Stimulated activated CD8-positive, alpha-beta memory T cell treated with anti-CD3 and anti-CD28 coated beads, Interleukin-4, amount 100 ng/mL, for 4 hours (primary cell): ENCODE measurements around the gene NDST1.
"Not testable (repeated sequence)": the region's sequence is repeated elsewhere in the genome, so short reads cannot be mapped to it uniquely, and the experiment has no call there.

Source experiments
- DNase-seq, 2 donors: peaks; one replicate each; pipeline ENCODE4 v3.0.0-alpha.2; 2020; ENCODE audit warnings: low read depth in 2 of 2, low spot score in 1 of 2

Gene NDST1

GRCh38 chr5:150507474-150508276, at the start of gene NDST1:
TSS of gene NDST1 (plus strand) at chr5:150508131. CDS start at chr5:150521255, 13,124 bp downstream.
- DNase-seq, result no peak

- DNase-seq, result peak; percentile 69 to 84
Observed at GRCh38 chr5:150458802-150459557, 49.0 kb upstream of the NDST1 start.

- no peak for DNase-seq
Observed at GRCh38 chr5:150460781-150461180, 47.1 kb upstream of the NDST1 start.

GRCh38 chr5:150461231-150461630, 46.7 kb upstream of the NDST1 start:
- DNase-seq, result no peak

GRCh38 chr5:150464554-150465012, 43.3 kb upstream of the NDST1 start:
- DNase-seq, result no peak

GRCh38 chr5:150465927-150466326, 42.0 kb upstream of the NDST1 start:
- no peak for DNase-seq

- DNase-seq, result no peak
Observed at GRCh38 chr5:150468206-150468605, 39.7 kb upstream of the NDST1 start.

GRCh38 chr5:150469718-150470469, 38.0 kb upstream of the NDST1 start:
- DNase-seq, result no peak

GRCh38 chr5:150473673-150474358, 34.1 kb upstream of the NDST1 start:
- no peak for DNase-seq

- DNase-seq, result not testable (repeated sequence)
Observed at GRCh38 chr5:150476568-150476967, 31.4 kb upstream of the NDST1 start.

- DNase-seq, result no peak
Observed at GRCh38 chr5:150479416-150479815, 28.5 kb upstream of the NDST1 start.

GRCh38 chr5:150481708-150481965, 26.3 kb upstream of the NDST1 start:
- no peak for DNase-seq

- no peak for DNase-seq
Observed at GRCh38 chr5:150481972-150482406, 25.9 kb upstream of the NDST1 start.

- no peak for DNase-seq
Observed at GRCh38 chr5:150484964-150485692, 22.8 kb upstream of the NDST1 start.

- DNase-seq, result no peak
Observed at GRCh38 chr5:150485693-150486401, 22.1 kb upstream of the NDST1 start.

- DNase-seq, result no peak
Observed at GRCh38 chr5:150486402-150487198, 21.3 kb upstream of the NDST1 start.

- DNase-seq, result no peak
Observed at GRCh38 chr5:150487199-150488061, 20.5 kb upstream of the NDST1 start.
